GM06990 (cell line): ENCODE data around the gene CYTH4.

Experiments
- DNase-seq: peaks from one replicate; pipeline ENCODE4 v3.0.0-alpha.2; 2011; ENCODE audit not compliant: insufficient read length; ENCODE audit errors: extremely low read depth
- H3K27me3 ChIP-seq: replicated peaks from 2 replicates; pipeline ENCODE4 v1.6.0; 2011; ENCODE audit warnings: low read length; ENCODE audit not compliant: control insufficient read depth, insufficient read depth
- H3K36me3 ChIP-seq: 2 replicates; pipeline ENCODE4 v1.5.1; 2011; ENCODE audit warnings: low read length; ENCODE audit not compliant: control insufficient read depth, insufficient read depth
- H3K4me3 ChIP-seq: replicated peaks from 2 replicates; pipeline ENCODE4 v1.5.1; 2011; ENCODE audit warnings: low read depth, mild to moderate bottlenecking, control low read depth, low read length
- TF ChIP-seq, protein P1 (sequence below): IDR thresholded peaks from 2 replicates; pipeline ENCODE4 v1.5.1; 2011; ENCODE audit warnings: low read length, control low read depth, mild to moderate bottlenecking, inconsistent platforms; ENCODE audit not compliant: insufficient read depth, poor library complexity, severe bottlenecking

Gene CYTH4

DNA sequence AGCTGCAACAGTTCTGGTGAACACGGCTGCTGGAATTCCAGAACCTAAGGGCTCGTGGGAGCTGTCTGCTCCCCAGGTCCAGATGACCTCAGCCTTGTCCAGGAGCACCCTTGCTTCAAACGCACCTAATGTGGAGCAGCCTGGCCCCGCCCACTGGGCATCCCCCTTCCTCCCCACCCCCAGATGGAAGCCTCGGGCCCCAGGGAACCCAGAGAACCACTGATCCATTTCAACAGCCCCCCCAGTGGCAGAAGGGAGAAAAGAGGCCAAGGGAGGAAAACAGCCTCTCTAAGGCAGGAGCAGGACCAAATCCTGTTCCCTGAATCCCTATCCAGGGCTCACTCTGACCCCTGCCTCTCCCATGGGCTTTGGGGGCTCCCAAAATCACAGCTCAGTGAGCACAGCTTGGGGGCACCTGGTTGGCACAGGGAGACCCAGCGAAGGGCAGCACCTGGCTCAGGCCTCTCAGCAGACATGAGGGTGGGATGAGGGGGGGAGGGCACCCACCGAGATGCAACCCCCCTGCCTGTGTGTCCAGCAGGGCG is 1.2 kb downstream of the CYTH4 start:
- TF ChIP-seq, protein P1, sequence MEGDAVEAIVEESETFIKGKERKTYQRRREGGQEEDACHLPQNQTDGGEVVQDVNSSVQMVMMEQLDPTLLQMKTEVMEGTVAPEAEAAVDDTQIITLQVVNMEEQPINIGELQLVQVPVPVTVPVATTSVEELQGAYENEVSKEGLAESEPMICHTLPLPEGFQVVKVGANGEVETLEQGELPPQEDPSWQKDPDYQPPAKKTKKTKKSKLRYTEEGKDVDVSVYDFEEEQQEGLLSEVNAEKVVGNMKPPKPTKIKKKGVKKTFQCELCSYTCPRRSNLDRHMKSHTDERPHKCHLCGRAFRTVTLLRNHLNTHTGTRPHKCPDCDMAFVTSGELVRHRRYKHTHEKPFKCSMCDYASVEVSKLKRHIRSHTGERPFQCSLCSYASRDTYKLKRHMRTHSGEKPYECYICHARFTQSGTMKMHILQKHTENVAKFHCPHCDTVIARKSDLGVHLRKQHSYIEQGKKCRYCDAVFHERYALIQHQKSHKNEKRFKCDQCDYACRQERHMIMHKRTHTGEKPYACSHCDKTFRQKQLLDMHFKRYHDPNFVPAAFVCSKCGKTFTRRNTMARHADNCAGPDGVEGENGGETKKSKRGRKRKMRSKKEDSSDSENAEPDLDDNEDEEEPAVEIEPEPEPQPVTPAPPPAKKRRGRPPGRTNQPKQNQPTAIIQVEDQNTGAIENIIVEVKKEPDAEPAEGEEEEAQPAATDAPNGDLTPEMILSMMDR: peak; percentile 13
- Histone ChIP-seq H3K4me3 (peak overlapping the region; percentile 74), H3K27me3 (no peaks in the 10 kb centered on the region), H3K36me3 (no peaks in the 10 kb centered on the region)
- no peak for DNase-seq

DNA sequence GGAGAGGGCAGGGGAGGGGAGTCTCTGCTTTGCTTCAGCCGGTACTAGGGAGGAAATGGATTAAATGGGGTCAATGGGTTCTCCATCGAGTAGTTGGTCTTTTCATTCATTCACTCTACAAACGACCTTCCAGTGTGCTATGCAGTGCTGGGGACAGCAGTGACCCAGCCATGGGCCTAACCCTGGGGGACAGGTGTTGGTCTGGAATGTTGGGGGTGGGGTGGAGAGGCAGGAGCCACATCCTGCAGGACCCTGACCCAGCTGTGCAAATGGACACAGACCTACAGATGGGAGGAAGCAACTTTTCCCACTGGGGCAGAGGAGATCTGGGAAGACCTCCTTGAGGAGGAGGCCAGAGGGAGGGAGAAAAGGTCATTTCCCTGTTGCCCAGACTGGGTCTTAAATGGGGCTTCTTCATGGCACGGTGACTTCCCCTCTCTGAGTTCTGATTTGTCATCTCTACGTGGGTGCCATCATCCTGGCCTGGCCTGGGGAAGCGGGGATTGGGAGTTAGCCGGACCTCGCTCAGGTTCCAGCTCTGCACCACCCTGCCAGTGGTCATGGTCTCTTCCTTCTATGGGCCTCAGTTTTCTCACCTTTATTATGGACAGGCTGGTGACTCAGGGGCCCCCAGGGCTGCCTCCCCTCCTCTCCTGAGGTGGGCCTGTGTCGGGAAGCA is 2.0 kb downstream of the CYTH4 start:
- no peak for DNase-seq
- Histone ChIP-seq H3K27me3 (no peaks in the 10 kb centered on the region), H3K4me3 (peak overlapping the region; percentile 74), H3K36me3 (no peaks in the 10 kb centered on the region)
- TF ChIP-seq, protein P1: no peak

DNA sequence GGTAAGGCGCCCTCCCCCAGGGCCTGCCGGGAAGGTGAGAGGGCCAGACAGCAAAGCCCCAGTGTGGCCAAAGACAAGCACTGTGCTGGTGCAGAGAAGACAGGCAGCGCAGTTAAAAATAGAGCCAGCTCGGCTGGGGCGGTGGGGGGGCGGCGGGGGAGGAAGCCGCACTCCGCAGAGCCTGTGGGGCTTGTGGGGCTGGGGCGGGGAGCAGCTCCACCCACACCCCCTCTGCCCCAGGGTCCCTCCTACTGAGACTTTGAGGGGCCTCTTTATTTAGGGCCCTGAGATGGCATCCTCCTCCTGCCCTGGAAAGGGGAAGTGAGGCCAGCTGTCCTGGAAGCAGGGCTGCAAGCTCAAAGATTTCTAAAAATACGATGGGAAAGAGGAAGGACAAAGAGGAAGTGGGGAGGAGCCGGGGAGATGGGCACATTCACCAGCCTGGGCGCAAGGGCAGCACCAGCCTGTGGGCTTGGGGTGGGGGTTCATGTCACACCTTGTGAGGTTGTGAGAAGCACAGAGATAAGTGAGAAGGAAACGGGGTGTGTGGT is 2.6 kb downstream of the CYTH4 start:
- H3K27me3 ChIP-seq: no peaks in the 10 kb centered on the region
- peak overlapping the region; percentile 74 for H3K4me3 ChIP-seq
- H3K36me3 ChIP-seq: no peaks in the 10 kb centered on the region
- peak; percentile 82 for DNase-seq
- TF ChIP-seq, protein P1: no peak

DNA sequence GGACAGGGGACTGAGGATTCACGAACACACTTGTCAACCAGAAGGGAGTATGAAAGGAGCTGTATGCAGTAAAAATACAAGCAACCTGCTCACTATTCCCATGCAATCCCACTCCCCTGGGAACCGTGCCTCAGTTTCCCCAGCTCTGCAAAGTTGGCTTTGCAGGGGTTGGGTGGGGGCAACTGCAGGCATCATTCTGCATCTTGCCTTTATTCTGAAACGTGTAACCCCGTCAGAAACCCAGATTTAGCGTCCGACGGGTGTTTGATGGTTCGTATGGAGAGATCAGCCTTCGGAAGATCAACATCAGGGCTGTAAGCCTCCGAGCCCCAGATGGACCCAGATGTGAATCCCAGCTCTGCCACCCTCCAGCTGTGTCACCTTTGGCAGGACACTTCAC is 3.6 kb downstream of the CYTH4 start:
- Histone ChIP-seq H3K27me3 (no peaks in the 10 kb centered on the region), H3K36me3 (no peaks in the 10 kb centered on the region), H3K4me3 (no peak overlapping the region)
- no peak for DNase-seq
- TF ChIP-seq, protein P1: no peak

DNA sequence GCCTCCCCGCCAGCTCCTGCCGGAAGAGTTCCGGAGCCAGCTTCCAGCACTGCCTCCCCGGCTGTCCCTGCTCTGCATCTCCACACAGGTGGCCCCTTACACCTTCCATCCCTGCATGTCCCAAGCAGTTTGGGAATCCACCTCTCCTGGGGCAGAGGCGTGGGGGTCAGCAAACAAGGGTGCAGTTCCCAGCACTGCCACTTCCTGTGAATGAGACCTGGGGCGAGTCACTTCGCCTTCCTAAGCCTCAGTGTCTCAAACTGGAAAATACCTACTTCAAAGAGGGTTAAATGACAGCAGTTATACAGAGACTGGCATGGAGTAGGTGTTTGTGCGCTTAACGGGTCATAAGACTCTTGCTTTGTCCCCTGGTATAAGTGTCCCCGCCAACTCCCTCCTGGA is 5.2 kb downstream of the CYTH4 start:
- Histone ChIP-seq H3K27me3 (no peaks in the 10 kb centered on the region), H3K4me3 (no peak overlapping the region), H3K36me3 (peaks cover 7% of the 10 kb centered on the region)
- DNase-seq: no peak
- TF ChIP-seq, protein P1: no peak
